GM08714 (cell line): Measurements from ENCODE around the gene JAK3.
"Not testable (repeated sequence)": the region's sequence is repeated elsewhere in the genome, so short reads cannot be mapped to it uniquely, and the experiment has no call there.

Source experiments
- H3K4me3 ChIP-seq: fragments of 200-500 bp; sonication (Bioruptor generic); 2 replicates; pipeline ENCODE4 v1.5.1; 2014; ENCODE audit warnings: mild to moderate bottlenecking, low read length, inconsistent platforms
- ZNF274 ChIP-seq: IDR thresholded peaks from 2 replicates; pipeline ENCODE4 v1.6.1; 2012; ENCODE audit warnings: mild to moderate bottlenecking, low read depth, low read length

The JAK3 gene

GRCh38 chr19:17811681-17812080 lies 36.1 kb downstream of the JAK3 start:
- H3K4me3 ChIP-seq, result no peak overlapping the region
- no peak for TF ChIP-seq ZNF274

DNA sequence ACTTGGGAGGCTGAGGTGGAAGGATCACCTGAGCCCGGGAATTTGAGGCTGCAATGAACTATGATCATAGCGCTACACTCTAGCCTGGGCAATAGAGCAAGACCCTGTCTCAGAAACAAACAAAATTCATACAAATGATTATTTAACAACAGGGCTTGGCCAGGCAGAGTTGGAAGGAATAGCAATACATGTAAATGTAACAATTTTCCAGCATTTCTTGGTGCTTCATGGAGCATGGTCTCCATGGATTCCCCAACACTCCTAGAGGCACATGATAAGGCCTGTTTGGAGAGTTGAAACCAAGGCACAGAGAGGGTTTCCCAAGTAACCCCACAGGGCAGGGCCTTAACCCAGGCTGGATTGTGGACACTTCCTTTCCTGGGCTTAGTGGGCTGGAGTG lies 36.7 kb downstream of the JAK3 start:
- no peak for TF ChIP-seq ZNF274
- H3K4me3 ChIP-seq, result no peak overlapping the region

GRCh38 chr19:17807731-17808316 lies 40.0 kb downstream of the JAK3 start:
- H3K4me3 ChIP-seq, result no peak overlapping the region
- TF ChIP-seq ZNF274, result no peak

GRCh38 chr19:17806945-17807344 lies 40.8 kb downstream of the JAK3 start:
- H3K4me3 ChIP-seq, result no peak overlapping the region
- no peak for TF ChIP-seq ZNF274

GRCh38 chr19:17805427-17805826 lies 42.4 kb downstream of the JAK3 start:
- TF ChIP-seq ZNF274, result no peak

GRCh38 chr19:17803264-17803896 lies 44.4 kb downstream of the JAK3 start:
- no peak for TF ChIP-seq ZNF274
- no peak overlapping the region for H3K4me3 ChIP-seq

More at GRCh38 chr19:17805427-17805826, 42.4 kb downstream of the JAK3 start:
- H3K4me3 ChIP-seq, result no peak overlapping the region

- no peak for TF ChIP-seq ZNF274
- H3K4me3 ChIP-seq, result no peak overlapping the region
Measured at GRCh38 chr19:17802137-17802858, 45.5 kb downstream of the JAK3 start.

DNA sequence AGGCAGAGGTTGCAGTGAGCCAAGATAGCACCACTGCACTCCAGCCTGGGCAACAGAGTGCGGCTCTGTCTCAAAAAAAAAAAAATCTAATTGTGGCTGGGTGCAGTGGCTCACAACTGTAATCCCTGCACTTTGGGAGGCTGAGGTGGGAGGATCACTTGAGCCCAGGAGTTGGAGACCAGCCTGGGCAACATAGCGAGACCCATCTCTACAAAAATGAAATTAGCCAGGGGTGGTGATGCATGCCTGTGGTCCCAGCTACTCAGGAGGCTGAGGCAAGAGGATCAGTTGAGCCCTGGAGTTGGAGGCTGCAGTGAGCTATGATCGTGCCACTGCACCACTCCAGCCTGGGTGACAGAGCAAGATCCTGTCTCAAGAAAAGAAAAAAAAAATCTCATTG lies 49.2 kb downstream of the JAK3 start:
- not testable (repeated sequence) for H3K4me3 ChIP-seq

- no peak for TF ChIP-seq ZNF274
Measured at GRCh38 chr19:17797424-17798201, 50.2 kb downstream of the JAK3 start.

DNA sequence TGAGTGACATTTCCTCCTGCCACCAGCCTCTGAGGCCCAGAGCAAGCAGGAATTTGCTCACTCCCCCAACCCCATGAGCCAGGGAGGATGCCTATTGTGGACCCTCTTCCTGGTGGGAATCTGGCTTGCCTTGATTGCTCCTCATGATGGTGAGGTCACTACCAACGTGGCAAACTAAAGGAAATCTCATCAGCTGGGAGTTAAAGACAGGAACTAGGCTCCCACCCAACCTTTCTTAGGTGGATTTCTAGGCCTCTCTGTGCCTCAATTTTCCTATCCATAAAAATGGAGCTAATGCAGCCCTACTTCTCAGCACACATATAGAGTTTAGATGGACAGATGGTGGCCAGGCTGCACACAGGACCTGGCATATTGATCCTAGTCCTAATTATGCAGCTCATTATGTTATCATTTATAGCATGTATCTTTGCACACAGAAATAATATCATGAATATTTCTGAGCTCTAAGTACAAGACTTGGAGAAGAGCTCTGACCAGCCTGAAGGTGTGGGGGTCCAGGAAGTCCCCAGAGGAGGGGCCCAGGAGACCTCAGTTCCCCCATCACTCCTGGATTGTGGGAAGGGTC lies 50.9 kb downstream of the JAK3 start:
- H3K4me3 ChIP-seq, result no peak overlapping the region
- TF ChIP-seq ZNF274, result no peak

More at GRCh38 chr19:17797424-17798201, 50.2 kb downstream of the JAK3 start:
- no peak overlapping the region for H3K4me3 ChIP-seq

- no peak overlapping the region for H3K4me3 ChIP-seq
- no peak for TF ChIP-seq ZNF274
Measured at GRCh38 chr19:17796013-17796837, 51.6 kb downstream of the JAK3 start.

DNA sequence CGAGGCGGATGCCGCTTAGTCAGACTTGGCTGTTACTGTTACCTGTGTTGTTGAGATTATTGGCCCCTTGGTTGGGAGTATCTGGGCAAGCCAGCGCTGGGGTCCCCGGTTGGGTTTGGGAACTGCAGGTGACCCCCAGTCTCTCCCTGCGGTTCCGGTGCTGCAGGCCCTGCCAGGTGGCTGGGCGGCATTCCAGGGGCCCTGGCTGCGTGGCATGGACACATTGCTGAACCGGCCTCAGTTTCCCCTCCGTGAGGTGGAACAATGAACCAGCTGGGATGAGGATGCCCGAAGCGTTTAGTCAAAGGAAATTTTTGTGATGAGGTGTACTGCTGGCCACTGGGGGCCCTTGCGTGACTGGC lies 52.3 kb downstream of the JAK3 start:
- no peak for TF ChIP-seq ZNF274
- no peak overlapping the region for H3K4me3 ChIP-seq

DNA sequence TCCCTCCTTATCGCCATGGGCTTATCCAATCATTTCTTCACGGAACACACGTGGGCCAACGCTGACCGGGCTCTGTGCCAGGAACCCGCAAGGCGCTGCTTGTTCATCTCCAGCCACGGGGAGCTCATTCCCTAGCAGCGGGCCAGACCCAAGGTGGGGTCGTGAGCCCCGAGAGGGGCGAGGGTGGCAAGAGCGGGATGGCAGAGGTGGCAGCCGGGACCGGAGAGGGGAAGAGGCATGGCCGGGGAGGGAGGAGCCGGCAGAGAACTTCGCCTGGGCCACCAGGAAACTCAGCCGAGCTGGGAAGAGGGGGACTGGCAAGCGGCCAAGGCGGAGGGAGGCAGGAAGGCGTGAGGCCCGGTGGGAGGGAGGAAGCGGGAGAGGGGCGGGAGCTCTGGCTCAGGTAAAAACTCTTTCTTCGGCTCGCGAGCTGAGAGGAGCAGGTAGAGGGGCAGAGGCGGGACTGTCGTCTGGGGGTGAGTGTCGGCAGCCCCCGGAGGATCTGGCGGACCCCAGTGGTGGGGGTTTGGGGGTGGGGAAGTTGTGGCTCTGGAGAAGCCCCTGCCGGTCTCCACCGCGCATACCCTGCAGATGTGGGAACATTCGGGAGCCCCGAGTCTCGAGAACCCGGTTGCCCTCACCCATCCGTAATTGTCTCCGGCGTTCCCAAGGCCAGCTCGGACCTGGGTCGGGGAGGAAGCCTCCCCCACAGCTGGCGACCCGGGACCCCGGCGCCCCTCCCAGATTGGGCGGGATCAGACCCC lies 52.9 kb downstream of the JAK3 start, which contains the start of gene B3GNT3:
Gene B3GNT3, plus strand, starts transcription at position 408 of the 764 bp plus-strand sequence. CDS start 12,670 bp downstream, outside the sequence.
- no peak within 1 kb of the TSS for H3K4me3 ChIP-seq
- TF ChIP-seq ZNF274, result no peak
